ENCODE results near the gene THOP1.
A peak's percentile ranks its signal among the peaks of the same experiment; 100 is the strongest.

Gene THOP1

GRCh38 chr19:2762783-2763496 lies 22.4 kb upstream of the THOP1 start:
- DNase-seq, result no peak

DNA sequence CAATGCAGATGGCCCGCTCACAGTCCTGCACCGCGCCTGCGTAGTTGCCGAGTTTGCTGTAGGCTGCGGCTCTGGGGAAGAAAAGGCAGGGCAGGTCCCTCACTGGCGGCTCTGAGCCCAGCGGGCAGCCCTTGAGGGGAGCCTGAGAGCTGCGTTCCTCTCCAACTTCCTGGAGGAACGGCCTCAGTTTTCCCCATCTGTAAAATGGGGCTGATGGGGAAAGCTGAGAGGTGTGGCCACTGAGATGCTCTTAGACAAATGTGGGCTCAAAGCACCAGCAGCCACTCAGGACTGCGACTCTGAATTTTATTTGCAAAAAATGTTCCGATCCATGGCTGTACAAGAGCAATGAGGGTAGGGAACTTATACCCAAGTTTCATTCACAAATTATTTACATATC lies 21.6 kb upstream of the THOP1 start:
- no peak for DNase-seq

DNA sequence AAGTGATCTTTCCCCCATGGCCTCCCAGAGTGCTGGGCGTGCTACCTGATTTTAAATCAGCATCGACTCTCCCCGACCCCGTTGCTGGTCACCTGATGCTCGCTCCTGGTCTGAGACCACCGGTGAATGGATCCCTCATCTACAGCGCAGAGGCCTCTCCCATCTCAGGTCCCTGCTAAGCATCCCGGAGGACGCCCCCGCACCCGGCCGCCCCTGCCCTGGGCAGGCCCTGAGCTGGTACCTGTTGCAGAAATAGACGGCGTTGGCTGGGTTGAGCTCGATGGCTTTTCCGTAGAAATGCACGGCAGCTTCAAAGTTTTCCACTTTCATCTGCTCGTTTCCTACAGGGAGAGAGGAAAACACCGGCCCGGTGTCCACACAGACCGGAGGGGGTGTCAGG lies 20.4 kb upstream of the THOP1 start:
- DNase-seq, result no peak

DNA sequence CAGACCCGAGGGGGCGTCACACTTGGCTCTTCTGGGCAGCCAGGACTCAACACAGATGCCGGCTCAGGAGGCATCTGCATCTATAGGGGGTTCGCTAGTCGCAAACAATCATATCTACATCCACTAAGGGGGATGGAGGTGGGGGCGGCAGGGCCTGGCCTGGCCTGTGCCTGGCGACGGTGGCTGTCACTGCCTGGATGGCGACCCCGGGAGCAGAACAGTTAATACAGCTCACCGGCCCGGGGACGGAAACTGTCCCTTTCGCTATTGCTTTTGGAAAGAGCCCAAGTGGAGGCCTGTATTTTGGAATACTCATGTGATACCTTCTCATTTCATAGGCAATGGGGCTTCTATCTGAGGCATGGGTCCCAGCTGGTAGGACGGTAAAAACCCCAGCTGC lies 19.9 kb upstream of the THOP1 start:
- DNase-seq, result no peak

- no peak for DNase-seq
These were observed 18.5 kb upstream of the THOP1 start for GRCh38 chr19:2766594-2767372.

GRCh38 chr19:2767688-2768087 lies 17.6 kb upstream of the THOP1 start:
- no peak for DNase-seq

- no peak for DNase-seq
These were observed 16.8 kb upstream of the THOP1 start for GRCh38 chr19:2768365-2769132.

- no peak for DNase-seq
These were observed 16.1 kb upstream of the THOP1 start for GRCh38 chr19:2769218-2769617.

- peak; percentile 38 to 64 (median 42) for DNase-seq
These were observed 15.0 kb upstream of the THOP1 start for GRCh38 chr19:2770055-2771013.

- peak in 2 of 3 donors; percentile 36 to 52 for DNase-seq
These were observed 13.3 kb upstream of the THOP1 start for GRCh38 chr19:2771786-2772674.

DNA sequence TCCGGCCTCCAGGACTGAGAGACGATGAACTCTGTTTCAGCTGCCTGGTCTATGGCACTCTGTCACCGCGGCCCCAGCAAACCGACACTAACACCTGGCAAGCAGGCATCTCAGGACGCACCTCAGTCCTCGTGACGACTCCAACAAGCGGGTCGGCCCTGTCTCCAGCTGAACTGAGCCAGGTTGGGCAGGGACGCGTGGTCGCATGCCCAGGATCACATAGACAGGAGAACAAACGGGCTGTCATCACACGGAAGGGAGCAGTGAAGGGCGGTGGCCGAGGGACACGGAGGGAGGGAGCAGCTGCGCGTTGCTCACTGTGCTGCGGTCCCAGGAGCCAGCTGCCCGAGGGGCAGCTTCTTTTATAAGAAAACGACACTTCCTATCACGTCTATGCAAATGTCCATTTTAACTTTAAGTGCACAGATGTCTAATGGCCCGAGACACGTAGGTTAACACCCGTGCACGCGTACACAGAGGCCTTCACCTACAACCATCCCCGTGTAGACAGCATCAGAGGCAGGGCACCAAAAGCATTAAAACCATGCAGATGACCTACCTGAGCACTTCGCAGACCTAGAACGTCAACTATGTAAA lies 11.1 kb upstream of the THOP1 start:
- no peak for DNase-seq

DNA sequence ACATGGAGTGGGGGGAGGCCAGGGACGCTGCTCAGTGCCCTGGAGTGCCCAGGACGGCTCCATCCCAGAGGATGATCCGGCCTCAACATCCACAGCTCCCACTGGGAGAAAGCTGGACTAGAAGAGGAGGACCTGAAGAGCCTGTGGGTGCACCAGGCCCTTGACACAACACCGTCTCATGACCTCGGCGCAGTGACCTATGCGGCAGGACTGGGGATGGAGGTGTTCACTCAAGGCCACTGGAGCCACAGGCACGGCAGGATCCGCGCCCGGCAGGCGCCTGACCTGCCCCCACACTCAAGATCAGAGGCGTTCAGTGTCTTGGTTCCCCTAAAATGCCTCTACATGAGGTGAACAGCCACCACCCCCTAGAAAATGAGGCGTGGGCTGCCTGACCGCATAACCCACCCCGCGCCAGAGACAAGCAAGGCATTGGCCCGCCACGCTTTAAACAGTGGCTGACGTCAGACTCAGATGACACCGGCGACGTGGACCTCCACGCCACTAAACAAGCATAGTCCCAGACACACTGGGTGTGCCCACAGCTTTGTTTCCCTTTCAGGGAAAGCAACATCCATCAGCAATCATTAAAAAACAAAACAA lies 10.2 kb upstream of the THOP1 start:
- DNase-seq, result peak; percentile 70 to 84 (median 82)

DNA sequence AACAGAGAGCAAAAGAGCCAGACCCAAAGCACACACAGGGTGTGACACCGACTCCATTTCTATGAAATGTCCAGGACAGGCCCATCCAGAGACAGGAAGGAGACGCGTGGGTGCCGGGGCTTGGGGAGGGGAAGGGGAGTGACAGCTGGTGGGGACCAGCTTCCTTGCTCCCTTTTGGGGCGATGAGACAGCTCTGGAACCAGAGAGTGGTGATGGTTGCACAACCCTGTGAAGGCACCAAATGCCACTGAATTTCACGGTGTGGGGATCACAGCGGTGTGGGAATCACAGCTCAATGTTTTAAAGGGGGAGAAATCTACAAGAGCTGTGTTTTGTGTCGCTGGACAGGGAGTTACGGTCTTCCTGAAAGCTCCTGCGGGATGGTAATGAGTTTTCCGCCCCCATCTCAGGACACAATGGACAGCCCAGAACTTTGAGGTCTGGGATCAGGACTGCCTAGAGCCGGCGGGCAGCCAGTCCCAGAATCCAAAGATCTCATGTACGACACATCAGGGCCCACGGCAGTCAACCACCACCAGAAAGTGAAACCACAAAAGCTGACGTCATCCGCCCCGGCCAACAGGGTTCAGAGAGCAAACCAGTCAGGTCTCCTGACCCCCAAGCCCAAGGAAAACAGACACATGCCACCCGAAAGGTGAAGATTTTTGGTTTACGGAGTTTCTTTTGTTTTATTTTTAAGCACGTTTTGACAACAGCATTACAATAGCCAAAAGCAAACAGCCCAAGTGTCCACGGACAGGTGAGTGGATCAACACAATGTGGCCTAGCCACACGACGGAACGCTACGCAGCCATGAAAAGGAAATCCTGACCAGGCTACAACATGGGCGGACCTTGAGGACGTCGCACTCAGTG lies 9.5 kb upstream of the THOP1 start:
- peak; percentile 88 to 94 (median 91) for DNase-seq

DNA sequence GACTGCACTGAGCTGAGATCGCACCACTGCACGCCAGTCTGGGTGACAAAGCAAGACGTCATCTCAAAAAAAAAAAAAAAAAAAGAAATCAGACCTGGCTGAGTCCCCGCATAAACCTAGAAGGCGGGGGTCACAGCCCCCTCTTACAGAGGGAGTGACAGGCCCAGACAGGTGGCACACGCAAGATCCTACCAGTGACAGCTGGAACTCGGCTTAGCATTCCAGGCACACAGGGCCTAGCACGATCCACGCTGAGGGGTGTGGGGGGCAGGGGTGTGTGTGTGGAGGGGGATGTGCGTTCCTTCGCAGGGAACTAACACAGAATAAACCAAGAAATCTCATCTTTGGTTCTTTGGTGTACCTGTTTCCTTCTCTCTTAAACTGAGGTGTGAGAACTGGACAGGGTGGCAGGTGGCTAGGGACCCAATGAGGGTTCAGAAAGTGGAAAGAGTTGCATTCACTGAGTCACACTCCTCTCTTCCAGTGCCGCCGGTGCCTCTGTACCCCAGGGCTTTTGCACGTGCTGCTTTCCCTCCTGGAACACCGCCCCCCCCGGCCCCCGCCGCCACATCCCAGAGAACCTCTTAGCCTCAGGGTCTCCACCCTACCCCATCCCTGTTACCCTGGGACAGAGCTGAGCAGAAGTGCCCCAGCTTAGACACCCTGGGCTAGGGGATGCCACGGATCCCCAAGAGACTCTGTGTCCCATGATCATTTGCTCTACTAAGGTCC lies 7.2 kb upstream of the THOP1 start:
- no peak for DNase-seq

- DNase-seq, result no peak
These were observed 6.1 kb upstream of the THOP1 start for GRCh38 chr19:2779121-2779740.

DNA sequence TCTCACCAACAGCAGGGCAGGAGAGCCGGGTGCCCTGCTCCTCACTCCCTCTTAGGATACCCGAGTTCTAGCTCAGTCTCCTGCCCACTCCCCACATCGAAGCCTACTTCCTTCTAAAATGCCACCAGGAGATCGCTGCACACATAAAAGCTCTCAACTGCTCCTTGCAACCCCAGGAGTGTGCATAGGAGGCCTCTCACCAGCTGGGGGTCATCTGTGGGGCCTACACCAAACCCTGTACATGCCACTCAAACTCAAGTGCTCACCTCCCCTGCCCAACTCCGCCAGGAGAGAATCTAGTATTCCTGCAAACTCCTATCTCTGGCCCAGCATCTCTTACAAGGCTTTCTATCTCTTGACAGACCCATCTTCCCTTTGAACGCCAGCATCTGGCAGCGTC lies 5.0 kb upstream of the THOP1 start:
- DNase-seq, result no peak

- DNase-seq, result peak; percentile 33 to 43 (median 37)
These were observed 2.9 kb upstream of the THOP1 start for GRCh38 chr19:2782329-2782935.
